Brain microvascular endothelial cell (primary cell): ENCODE data around the gene PCNX1.

ENCODE experiments used
- DNase-seq: peaks from one replicate; pipeline ENCODE4 v3.0.0-alpha.2; 2020
- H3K27ac ChIP-seq: fragments of 250-450 bp; sonication (Bioruptor Pico); 2 replicates; pipeline ENCODE4 v1.5.1; 2020; ENCODE audit warnings: mild to moderate bottlenecking, moderate library complexity
- H3K27me3 ChIP-seq: fragments of 250-450 bp; sonication (Bioruptor Pico); replicated peaks from 2 replicates; pipeline ENCODE4 v1.5.1; 2020; ENCODE audit warnings: mild to moderate bottlenecking
- H3K36me3 ChIP-seq: fragments of 250-450 bp; sonication (Bioruptor Pico); replicated peaks from 2 replicates; pipeline ENCODE4 v1.5.1; 2020; ENCODE audit warnings: mild to moderate bottlenecking
- H3K4me3 ChIP-seq: 2 replicates; pipeline ENCODE4 v1.5.1; 2011; ENCODE audit warnings: low read depth, mild to moderate bottlenecking, control low read depth, low read length, moderate library complexity
- CTCF ChIP-seq: IDR thresholded peaks from 2 replicates; pipeline ENCODE4 v1.5.1; 2011; ENCODE audit warnings: low read depth, mild to moderate bottlenecking, moderate library complexity, low read length, control low read depth, inconsistent platforms; ENCODE audit errors: missing control alignments
- in situ Hi-C: cut with HindIII; loops from 2 replicates; pipeline ENCODE4 v1.10.0; 2017; ENCODE audit warnings: low sequenced_read_pairs, low pct_ligation_motif_present

PCNX1 gene

GRCh38 chr14:71133296-71133695 is 226.0 kb downstream of the PCNX1 start:
- Histone ChIP-seq H3K4me3 (no peak overlapping the region), H3K27me3 (no peaks in the 10 kb centered on the region), H3K27ac (no peak overlapping the region), H3K36me3 (no peaks in the 10 kb centered on the region)
- DNase-seq = no peak
- no peak for TF ChIP-seq CTCF
- in situ Hi-C loops = loop anchor here (25.0 kb wide), 1 partner anchor 604 kb away; no protein-coding TSS in a partner anchor

GRCh38 chr14:71135496-71135895 is 228.2 kb downstream of the PCNX1 start:
- in situ Hi-C loops = loop anchor here (25.0 kb wide), 1 partner anchor 602 kb away; no protein-coding TSS in a partner anchor
- TF ChIP-seq CTCF = no peak
- no peak for DNase-seq

GRCh38 chr14:71135911-71136310 is 228.7 kb downstream of the PCNX1 start:
- TF ChIP-seq CTCF = no peak
- in situ Hi-C loops = loop anchor here (25.0 kb wide), 1 partner anchor 601 kb away; no protein-coding TSS in a partner anchor
- H3K27me3 ChIP-seq = no peaks in the 10 kb centered on the region
- no peak for DNase-seq
- H3K27ac ChIP-seq = no peak overlapping the region
- no peaks in the 10 kb centered on the region for H3K36me3 ChIP-seq
- H3K4me3 ChIP-seq = no peak overlapping the region

More at GRCh38 chr14:71135496-71135895, 228.2 kb downstream of the PCNX1 start:
- no peaks in the 10 kb centered on the region for H3K36me3 ChIP-seq
- no peak overlapping the region for H3K27ac ChIP-seq
- no peak overlapping the region for H3K4me3 ChIP-seq
- no peaks in the 10 kb centered on the region for H3K27me3 ChIP-seq

GRCh38 chr14:71136386-71137060 is 229.3 kb downstream of the PCNX1 start:
- in situ Hi-C loops = loop anchor here (25.0 kb wide), 1 partner anchor 601 kb away; no protein-coding TSS in a partner anchor
- no peaks in the 10 kb centered on the region for H3K27me3 ChIP-seq
- no peak for DNase-seq
- TF ChIP-seq CTCF = no peak
- no peak overlapping the region for H3K27ac ChIP-seq
- no peak overlapping the region for H3K4me3 ChIP-seq
- no peaks in the 10 kb centered on the region for H3K36me3 ChIP-seq

GRCh38 chr14:71137536-71138447 is 230.5 kb downstream of the PCNX1 start:
- DNase-seq = no peak
- Histone ChIP-seq H3K27me3 (no peaks in the 10 kb centered on the region), H3K4me3 (no peak overlapping the region), H3K27ac (no peak overlapping the region), H3K36me3 (no peaks in the 10 kb centered on the region)
- in situ Hi-C loops = loop anchor here (25.0 kb wide), 1 partner anchor 600 kb away; no protein-coding TSS in a partner anchor
- TF ChIP-seq CTCF = no peak
